Endothelial cell of umbilical vein (primary cell): ENCODE measurements around the gene PLPPR3. TPM values are rescaled to one million over a fixed set of nuclear protein-coding genes. Genes with fewer than 3 reads are reported as not detected.
"Not testable (repeated sequence)": the region's sequence is repeated elsewhere in the genome, so short reads cannot be mapped to it uniquely, and the experiment has no call there.

Experiments used
- BruUV-seq: library from RNA; stranded (reverse); fragments of 400-500 nt; replicated peaks from 2 replicates; lab custom pipeline; 2021; lab: Mats Ljungman, UMichigan
- CTCF ChIA-PET: fragments of 300-600, 350-600 bp; sonication (Branson Sonifier 250); formaldehyde crosslinking; loops from one replicate; lab custom pipeline; 2021; ENCODE audit warnings: antibody characterized with exemption, inconsistent platforms; lab: Charles Lee
- POLR2A ChIA-PET: fragments of 300-600, 350-600 bp; sonication (Branson Sonifier 250); formaldehyde crosslinking; loops from one replicate; lab custom pipeline; 2021; ENCODE audit warnings: antibody characterized with exemption, inconsistent platforms; lab: Charles Lee
- DNase-seq: peaks from one replicate; pipeline ENCODE4 v3.0.0-alpha.2; 2011; ENCODE audit warnings: low read depth, low spot score
- FAIRE-seq: peaks from 2 replicates; lab custom pipeline; 2011; peaks lifted over from hg19 to GRCh38; lab: Jason Lieb, UNC
- H2AFZ ChIP-seq: 2 replicates; pipeline ENCODE4 v1.6.0; 2012; ENCODE audit warnings: low read depth, low read length, control low read depth, inconsistent platforms
- H3K27ac ChIP-seq: 2 replicates; pipeline ENCODE4 v1.5.1; 2011; ENCODE audit warnings: low read depth, mild to moderate bottlenecking, control low read depth, low read length, moderate library complexity; ENCODE audit not compliant: insufficient read depth
- H3K27me3 ChIP-seq, 2 experiments: 2 replicates each; pipeline versions ENCODE4 v1.6.0 to v1.6.1; 2011; ENCODE audit warnings: low read length in 2 of 2, mixed read lengths in 1 of 2; ENCODE audit not compliant: control insufficient read depth in 2 of 2, insufficient read depth in 2 of 2
- H3K36me3 ChIP-seq, 2 experiments: 2 replicates in 1 of 2; 3 replicates in 1 of 2; pipeline ENCODE4 v1.5.1; 2011; ENCODE audit warnings: low read length in 2 of 2, mild to moderate bottlenecking in 1 of 2, moderate library complexity in 1 of 2; ENCODE audit not compliant: control insufficient read depth in 2 of 2, insufficient read depth in 2 of 2; ENCODE audit errors: extremely low read depth in 1 of 2
- H3K4me1 ChIP-seq: 3 replicates; pipeline ENCODE4 v1.5.1; 2011; ENCODE audit warnings: mild to moderate bottlenecking, low read length; ENCODE audit not compliant: control insufficient read depth, insufficient read depth; ENCODE audit errors: extremely low read depth
- H3K4me2 ChIP-seq: 2 replicates; pipeline ENCODE4 v1.6.1; 2011; ENCODE audit warnings: low read length, control low read depth, mixed read lengths; ENCODE audit not compliant: insufficient read depth
- H3K4me3 ChIP-seq, 3 experiments: fragments of 200-600 bp in 1 of 3; sonication (generic), shearing (Covaris generic) in 1 of 3; replicated peaks in 1 of 3; 2 replicates each; pipeline ENCODE4 v1.5.1; 2011 to 2016; ENCODE audit warnings: control low read depth in 3 of 3, low read length in 3 of 3, mild to moderate bottlenecking in 2 of 3, inconsistent platforms in 1 of 3, low read depth in 1 of 3, moderate library complexity in 1 of 3; ENCODE audit not compliant: insufficient read depth in 1 of 3
- H3K79me2 ChIP-seq: 2 replicates; pipeline ENCODE4 v1.6.0; 2012; ENCODE audit warnings: low read length, inconsistent platforms; ENCODE audit not compliant: control insufficient read depth, insufficient read depth
- H3K9ac ChIP-seq: replicated peaks from 2 replicates; pipeline ENCODE3; 2011; ENCODE audit warnings: low read length, control low read depth; ENCODE audit not compliant: insufficient read depth; ENCODE audit errors: extremely low read depth
- H3K9me1 ChIP-seq: replicated peaks from 3 replicates; pipeline ENCODE4 v1.6.0; 2011; ENCODE audit warnings: mild to moderate bottlenecking, low read length; ENCODE audit not compliant: control insufficient read depth, insufficient read depth; ENCODE audit errors: extremely low read depth
- H3K9me3 ChIP-seq: replicated peaks from 2 replicates; pipeline ENCODE4 v1.5.1; 2012; ENCODE audit warnings: low read length, inconsistent platforms; ENCODE audit not compliant: control insufficient read depth, insufficient read depth
- H4K20me1 ChIP-seq: replicated peaks from 2 replicates; pipeline ENCODE3; 2011; ENCODE audit warnings: mild to moderate bottlenecking, low read length; ENCODE audit not compliant: control insufficient read depth, insufficient read depth; ENCODE audit errors: extremely low read depth
- EZH2 ChIP-seq: IDR thresholded peaks from 2 replicates; pipeline ENCODE4 v1.6.1; 2012; ENCODE audit warnings: borderline replicate concordance, low read depth, mild to moderate bottlenecking, moderate library complexity, low read length, inconsistent platforms; ENCODE audit not compliant: severe bottlenecking
- FOS ChIP-seq: IDR thresholded peaks from 2 replicates; pipeline ENCODE4 v1.6.1; 2011; ENCODE audit warnings: mild to moderate bottlenecking, low read length, moderate library complexity, borderline replicate concordance; ENCODE audit not compliant: insufficient read depth
- GATA2 ChIP-seq: IDR thresholded peaks from 2 replicates; pipeline ENCODE4 v1.7.0; 2011; ENCODE audit warnings: low read depth, mild to moderate bottlenecking, moderate library complexity, mixed read lengths, low read length; ENCODE audit not compliant: insufficient read length, insufficient read depth
- JUN ChIP-seq: IDR thresholded peaks from 2 replicates; pipeline ENCODE4 v1.6.1; 2011; ENCODE audit warnings: borderline replicate concordance, low read depth; ENCODE audit not compliant: insufficient read length, insufficient read depth
- MYC ChIP-seq: IDR thresholded peaks from one replicate; pipeline ENCODE4 v1.6.1; 2011; ENCODE audit warnings: mild to moderate bottlenecking, low read depth, low read length
- POLR2A ChIP-seq: IDR thresholded peaks from 2 replicates; pipeline ENCODE4 v1.6.1; 2012; ENCODE audit warnings: low read depth, mild to moderate bottlenecking, control low read depth, low read length
- POLR2AphosphoS5 ChIP-seq: IDR thresholded peaks from 2 replicates; pipeline ENCODE4 v1.6.1; 2012; ENCODE audit warnings: low read depth, mild to moderate bottlenecking, control low read depth, low read length, moderate library complexity; ENCODE audit not compliant: insufficient read depth
- dilution Hi-C: fragments of 300-500 bp; cut with MboI; formaldehyde crosslinking; loops from one replicate; pipeline ENCODE4 v1.15.0; 2019; ENCODE audit warnings: low sequenced_read_pairs; ENCODE audit not compliant: extremely low pct_ligation_motif_present
- intact Hi-C: fragments of 100-400 bp; cut with micrococcal nuclease; formaldehyde crosslinking; loops from one replicate; pipeline ENCODE4 v1.10.0; 2022
- polyA plus RNA-seq, 4 experiments: library from polyadenylated mRNA; depleted of rRNA in 3 of 4; stranded (reverse) in 3 of 4; unstranded in 1 of 4; fragments of >200 nt; gene quantifications; 2 replicates each; pipeline versions ENCODE4 v1.2.1 to v1.2.3, GENCODE V29; 2011 to 2012; ENCODE audit warnings: missing spikeins in 1 of 4
- total RNA-seq: library from RNA; stranded (reverse); gene quantifications from 2 replicates; pipeline ENCODE4 v1.2.3, GENCODE V29; 2021
- TF ChIP-seq, protein P1 (sequence below): IDR thresholded peaks from 2 replicates; pipeline ENCODE4 v1.6.1; 2011; ENCODE audit not compliant: insufficient read depth, insufficient read length
- TF ChIP-seq, protein P2 (sequence below), 2 donors: IDR thresholded peaks; 1 replicate in 1 of 2; 2 replicates in 1 of 2; pipeline ENCODE4 v1.5.1; 2011; ENCODE audit warnings: low read length in 2 of 2, mild to moderate bottlenecking in 2 of 2, moderate library complexity in 2 of 2, control low read depth in 1 of 2, inconsistent platforms in 1 of 2, low read depth in 1 of 2; ENCODE audit not compliant: insufficient read depth in 1 of 2; ENCODE audit errors: extremely low read depth in 1 of 2

The PLPPR3 gene
- total and polyA plus RNA-seq, 2 donors (not counting 3 experiments of a cell fraction or from before 2014, with no cell fraction given), result 1.1 to 1.2 TPM

- Histone ChIP-seq H3K27me3 (no peaks in the 10 kb centered on the region), H3K27ac (no peak overlapping the region), H3K9ac (no peak overlapping the region), H4K20me1 (no peaks in the 10 kb centered on the region), H3K4me1 (no peaks in the 10 kb centered on the region), H3K4me3 (no peak overlapping the region), H3K4me2 (no peak overlapping the region), H3K9me1 (no peaks in the 10 kb centered on the region), H3K9me3 (no peaks in the 10 kb centered on the region), H2AFZ (peak overlapping the region; percentile 55), H3K36me3 (no peaks in the 10 kb centered on the region), H3K79me2 (no peaks in the 10 kb centered on the region)
- CTCF ChIA-PET, result interaction anchor here (1.1 kb wide), 1 partner anchor 81 kb away, joined by 10 read pairs; no protein-coding TSS in a partner anchor
- dilution Hi-C loops, result no loop called here
- DNase-seq, result no peak
- intact Hi-C loops, result no loop called here
- no TSS peak for BruUV-seq
- FAIRE-seq, result no peak
- POLR2A ChIA-PET, result no interaction called here
- TF ChIP-seq GATA2 (no peak), EZH2 (no peak), JUN (no peak), MYC (no peak), FOS (no peak), POLR2AphosphoS5 (no peak), POLR2A (no peak)
- TF ChIP-seq, protein P1, sequence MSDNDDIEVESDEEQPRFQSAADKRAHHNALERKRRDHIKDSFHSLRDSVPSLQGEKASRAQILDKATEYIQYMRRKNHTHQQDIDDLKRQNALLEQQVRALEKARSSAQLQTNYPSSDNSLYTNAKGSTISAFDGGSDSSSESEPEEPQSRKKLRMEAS, result no peak
- TF ChIP-seq, protein P2, sequence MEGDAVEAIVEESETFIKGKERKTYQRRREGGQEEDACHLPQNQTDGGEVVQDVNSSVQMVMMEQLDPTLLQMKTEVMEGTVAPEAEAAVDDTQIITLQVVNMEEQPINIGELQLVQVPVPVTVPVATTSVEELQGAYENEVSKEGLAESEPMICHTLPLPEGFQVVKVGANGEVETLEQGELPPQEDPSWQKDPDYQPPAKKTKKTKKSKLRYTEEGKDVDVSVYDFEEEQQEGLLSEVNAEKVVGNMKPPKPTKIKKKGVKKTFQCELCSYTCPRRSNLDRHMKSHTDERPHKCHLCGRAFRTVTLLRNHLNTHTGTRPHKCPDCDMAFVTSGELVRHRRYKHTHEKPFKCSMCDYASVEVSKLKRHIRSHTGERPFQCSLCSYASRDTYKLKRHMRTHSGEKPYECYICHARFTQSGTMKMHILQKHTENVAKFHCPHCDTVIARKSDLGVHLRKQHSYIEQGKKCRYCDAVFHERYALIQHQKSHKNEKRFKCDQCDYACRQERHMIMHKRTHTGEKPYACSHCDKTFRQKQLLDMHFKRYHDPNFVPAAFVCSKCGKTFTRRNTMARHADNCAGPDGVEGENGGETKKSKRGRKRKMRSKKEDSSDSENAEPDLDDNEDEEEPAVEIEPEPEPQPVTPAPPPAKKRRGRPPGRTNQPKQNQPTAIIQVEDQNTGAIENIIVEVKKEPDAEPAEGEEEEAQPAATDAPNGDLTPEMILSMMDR (IDR thresholded peaks at IDR 0.05; ENCODE audit: extremely low read depth in 1 of 2, insufficient read depth in 1 of 2, low read depth in 1 of 2, low read length in 2 of 2), result no peak
Observed at GRCh38 chr19:850221-850978, 28.6 kb upstream of the PLPPR3 start.

GRCh38 chr19:849195-849594, 27.4 kb upstream of the PLPPR3 start:
- DNase-seq, intact Hi-C loops, H3K27me3 ChIP-seq, H3K4me1 ChIP-seq, H3K9ac ChIP-seq, H3K36me3 ChIP-seq, H3K79me2 ChIP-seq, H3K27ac ChIP-seq, H4K20me1 ChIP-seq, POLR2A ChIA-PET, H3K9me1 ChIP-seq, H3K4me3 ChIP-seq, dilution Hi-C loops, H3K9me3 ChIP-seq, FAIRE-seq, BruUV-seq, H3K4me2 ChIP-seq, H2AFZ ChIP-seq: not testable (repeated sequence)
- CTCF ChIA-PET, result interaction anchor here (0.7 to 1.4 kb wide), 5 partner anchors 9 to 152 kb away, joined by 3 to 9 read pairs (median 4); no protein-coding TSS in a partner anchor
